HL-60/S4 treated with phorbol 12-myristate 13-acetate at 8.2 ng/mL for 4 days and 3 days (cell line): ENCODE data around the gene RETREG2.
"Not testable (repeated sequence)": the region's sequence is repeated elsewhere in the genome, so short reads cannot be mapped to it uniquely, and the experiment has no call there.

Experiments
- in situ Hi-C: fragments of 300-500 bp; cut with MboI; formaldehyde crosslinking; loops from 2 replicates; pipeline ENCODE4 v1.15.0; 2022; ENCODE audit warnings: low sequenced_read_pairs

RETREG2 gene

GRCh38 chr2:219184121-219184520 is 6.0 kb downstream of the RETREG2 start:
- in situ Hi-C loops = no loop called here

DNA sequence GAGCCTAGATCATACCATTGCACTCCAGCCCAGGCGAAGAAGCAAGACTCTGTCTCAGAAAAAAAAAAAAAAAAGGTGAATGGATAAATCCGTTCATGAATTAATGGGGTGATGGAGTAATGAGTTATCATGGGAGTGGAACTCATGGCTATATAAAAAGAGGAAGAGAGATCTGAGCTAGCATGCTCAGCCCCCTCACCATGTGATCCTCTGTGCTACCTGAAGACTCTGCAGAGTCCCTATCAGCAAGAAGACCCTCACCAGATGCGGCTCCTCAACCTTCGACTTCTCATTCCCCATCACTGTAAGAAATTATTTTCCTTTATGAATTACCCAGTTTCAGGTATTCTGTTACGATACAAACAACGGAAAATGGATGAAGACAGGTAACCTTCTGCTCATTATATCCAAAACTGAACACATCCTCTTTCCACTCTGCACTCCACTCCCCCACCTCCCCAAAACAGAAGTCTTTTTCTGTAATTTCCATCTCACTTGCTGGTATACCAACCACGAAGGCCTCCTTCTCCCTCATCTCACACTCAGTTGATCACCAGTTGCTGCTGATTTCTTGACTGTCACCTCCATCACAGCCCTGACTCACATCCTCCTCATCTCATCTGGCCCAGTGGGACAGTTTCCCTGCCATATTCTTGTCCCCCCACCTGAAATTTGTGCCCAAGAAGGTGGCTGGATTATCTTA is 8.8 kb downstream of the RETREG2 start:
- in situ Hi-C loops = no loop called here

GRCh38 chr2:219197388-219197787 is 19.3 kb downstream of the RETREG2 start:
- in situ Hi-C loops = no loop called here

DNA sequence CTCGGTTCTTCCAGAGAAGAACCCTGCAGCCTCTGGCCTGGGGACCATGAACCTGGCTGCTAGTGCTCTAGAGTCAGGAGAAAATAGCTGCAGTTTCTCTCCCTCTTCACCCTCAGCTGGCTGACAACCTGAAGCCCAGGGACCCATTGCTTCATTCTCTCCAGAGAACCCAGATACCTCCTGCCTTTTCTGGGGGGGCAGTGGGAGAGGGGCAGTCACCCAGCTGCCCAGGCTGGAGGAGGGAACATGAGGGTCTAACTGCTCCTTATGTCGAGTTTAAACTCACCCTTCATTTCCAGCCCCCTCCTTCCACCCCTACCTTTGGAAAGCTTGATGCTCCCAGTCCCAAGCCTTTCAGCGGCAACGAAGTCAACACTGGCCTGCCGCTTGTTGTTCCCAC is 20.9 kb downstream of the RETREG2 start:
- in situ Hi-C loops = no loop called here

DNA sequence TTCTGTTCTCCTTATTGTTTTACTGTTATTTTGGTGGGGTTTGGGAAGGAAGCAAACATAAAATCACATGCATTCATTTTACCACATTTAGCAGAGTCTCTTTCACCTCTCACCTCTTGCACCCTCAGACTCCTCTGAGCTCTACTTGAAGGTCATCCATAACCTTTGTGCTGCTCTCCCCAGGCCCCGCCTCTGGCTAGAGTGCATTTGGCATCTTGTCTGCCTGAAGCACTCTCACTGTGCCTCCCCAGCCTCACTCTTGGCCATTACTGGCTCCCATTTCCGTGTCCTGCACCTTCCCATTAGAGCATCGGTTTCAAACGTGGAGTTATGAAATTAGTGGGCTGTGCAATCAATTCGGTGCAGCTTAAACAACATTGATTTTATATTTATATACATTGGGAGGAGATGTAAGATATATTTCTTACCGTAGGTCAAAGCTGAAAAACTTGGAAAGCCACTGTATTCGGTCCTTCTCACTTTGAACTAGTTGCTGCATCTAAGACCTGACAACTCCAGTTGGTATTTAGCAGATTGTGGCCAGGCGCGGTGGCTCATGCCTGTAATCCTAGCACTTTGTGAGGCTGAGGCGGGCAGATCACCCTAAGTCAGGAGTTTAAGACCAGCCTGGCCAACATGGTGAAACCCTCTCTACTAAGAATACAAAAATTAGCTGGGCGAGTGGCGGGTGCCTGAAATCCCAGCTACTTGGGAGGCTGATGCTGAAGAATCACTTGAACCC is 21.6 kb downstream of the RETREG2 start:
- in situ Hi-C loops = no loop called here

DNA sequence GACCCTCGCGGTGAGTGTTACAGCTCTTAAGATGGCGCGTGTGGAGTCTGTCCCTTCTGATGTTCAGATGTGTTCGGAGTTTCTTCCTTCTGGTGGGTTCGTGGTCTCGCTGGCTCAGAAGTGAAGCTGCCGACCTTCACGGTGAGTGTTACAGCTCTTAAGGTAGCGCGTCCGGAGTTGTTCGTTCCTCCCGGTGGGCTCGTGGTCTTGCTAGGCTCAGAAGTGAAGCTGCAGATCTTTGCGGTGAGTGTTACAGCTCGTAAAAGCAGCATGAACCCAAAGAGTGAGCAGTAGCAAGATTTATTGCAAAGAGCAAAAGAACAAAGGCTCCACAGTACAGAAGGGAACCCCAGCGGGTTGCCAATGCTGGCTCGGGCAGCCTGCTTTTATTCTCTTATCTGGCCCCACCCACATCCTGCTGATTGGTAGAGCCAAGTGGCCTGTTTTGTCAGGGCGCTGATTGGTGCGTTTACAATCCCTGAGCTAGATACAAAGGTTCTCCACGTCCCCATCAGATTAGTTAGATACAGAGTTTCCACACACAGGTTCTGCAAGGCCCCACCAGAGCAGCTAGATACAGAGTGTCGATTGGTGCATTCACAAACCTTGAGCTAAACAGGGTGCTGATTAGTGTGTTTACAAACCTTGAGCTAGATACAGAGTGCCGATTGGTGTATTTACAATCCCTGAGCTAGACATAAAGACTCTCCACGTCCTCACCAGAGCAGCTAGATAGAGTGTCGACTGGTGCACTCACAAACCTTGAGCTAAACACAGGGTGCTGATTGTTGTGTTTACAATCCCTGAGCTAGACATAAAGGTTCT is 22.6 kb downstream of the RETREG2 start:
- in situ Hi-C loops = not testable (repeated sequence)

GRCh38 chr2:219201331-219201730 is 23.3 kb downstream of the RETREG2 start:
- in situ Hi-C loops = not testable (repeated sequence)

DNA sequence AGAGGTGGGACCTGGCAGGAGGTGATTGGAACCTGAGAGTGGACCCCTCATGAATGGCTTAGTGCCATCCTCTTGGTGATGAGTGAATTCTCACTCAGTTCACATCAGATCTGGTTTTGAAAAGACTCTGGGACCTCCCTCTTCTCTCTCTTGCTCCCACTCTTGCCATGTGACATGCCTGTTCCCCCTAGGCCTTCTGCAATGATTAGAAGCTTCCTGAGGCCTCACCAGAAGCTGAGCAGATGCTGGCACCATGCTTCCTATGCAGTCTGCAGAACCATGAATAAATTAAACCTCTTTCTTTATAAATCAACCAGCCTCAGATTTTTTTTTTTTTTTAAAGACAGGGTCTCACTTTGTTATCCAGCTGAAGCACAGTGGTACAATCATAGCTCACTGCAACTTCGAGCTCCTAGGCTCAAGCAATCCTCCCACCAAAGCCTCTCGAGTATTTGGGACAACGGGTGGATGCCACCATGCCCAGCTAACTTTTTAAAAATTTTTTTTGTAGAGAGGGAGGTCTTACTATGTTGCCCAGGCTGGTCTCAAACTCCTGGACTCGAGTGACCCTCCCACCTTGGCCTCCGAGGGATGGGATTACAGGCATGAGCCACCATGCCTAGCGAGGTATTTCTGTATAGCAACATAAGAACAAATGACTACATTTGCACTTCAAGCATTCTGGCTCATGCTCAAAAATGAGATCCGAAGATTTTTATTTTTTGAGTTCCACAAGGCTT is 26.5 kb downstream of the RETREG2 start:
- in situ Hi-C loops = no loop called here

GRCh38 chr2:219205165-219205538 is 27.1 kb downstream of the RETREG2 start:
- in situ Hi-C loops = no loop called here

DNA sequence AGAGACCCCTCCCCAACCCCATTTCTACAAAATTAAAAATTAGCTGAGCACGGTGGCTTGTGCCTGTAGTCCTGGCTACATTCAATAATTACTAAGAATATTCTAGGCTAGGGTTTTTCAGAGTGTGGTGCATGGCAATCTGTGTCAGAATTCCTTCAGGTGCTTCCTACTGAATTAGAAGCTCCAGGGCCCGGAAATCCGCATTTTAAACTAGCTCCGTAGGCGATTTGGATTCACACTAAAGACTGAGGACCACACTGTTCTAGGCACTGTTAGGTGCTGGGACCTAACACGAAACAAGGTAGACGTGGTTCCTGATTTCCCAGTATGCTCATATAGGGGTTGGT is 27.9 kb downstream of the RETREG2 start:
- in situ Hi-C loops = no loop called here

DNA sequence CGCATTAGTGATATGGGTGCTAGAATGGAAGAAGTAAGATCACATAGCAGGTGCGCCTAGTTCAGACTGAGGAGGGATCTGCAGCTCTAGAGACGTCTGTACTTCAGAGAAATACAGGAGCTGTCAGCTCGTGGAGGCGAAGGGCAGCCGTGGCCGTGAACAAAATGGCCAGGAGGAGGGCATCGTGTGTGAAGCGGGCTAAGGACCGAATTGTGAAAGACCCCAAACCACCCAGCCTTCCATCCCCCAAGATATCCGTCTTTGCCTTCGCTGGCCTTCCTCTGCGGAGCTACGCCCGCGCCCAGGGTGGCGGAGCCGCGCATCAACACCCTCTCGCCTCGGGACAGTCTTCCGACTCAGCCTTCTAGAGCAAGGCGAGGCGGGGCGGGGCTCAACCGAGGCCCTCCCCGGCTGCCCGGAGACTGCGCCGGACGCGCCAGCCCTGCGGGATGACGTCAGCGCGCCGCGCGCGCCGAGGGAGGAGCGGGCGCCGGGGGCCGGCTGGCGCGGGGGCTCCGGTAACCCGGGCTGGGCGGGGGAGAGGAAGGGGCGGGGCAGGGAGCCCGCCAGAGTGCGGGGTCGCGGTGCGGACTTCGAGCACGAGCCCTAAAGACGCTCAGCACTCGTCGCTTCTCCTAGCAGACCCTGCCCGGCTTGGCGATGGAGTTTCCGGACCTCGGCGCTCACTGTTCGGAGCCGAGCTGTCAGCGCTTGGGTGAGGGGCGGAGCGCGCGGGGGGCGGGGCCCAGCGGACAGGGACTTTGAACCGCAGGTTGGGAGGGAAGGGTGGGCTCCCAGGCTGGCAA is 28.5 kb downstream of the RETREG2 start, which contains the start of gene ZFAND2B:
ZFAND2B (plus strand) TSS at position 455 of the 806 bp plus-strand sequence; CDS start at position 661, 206 bp downstream.
- in situ Hi-C loops = no loop called here

DNA sequence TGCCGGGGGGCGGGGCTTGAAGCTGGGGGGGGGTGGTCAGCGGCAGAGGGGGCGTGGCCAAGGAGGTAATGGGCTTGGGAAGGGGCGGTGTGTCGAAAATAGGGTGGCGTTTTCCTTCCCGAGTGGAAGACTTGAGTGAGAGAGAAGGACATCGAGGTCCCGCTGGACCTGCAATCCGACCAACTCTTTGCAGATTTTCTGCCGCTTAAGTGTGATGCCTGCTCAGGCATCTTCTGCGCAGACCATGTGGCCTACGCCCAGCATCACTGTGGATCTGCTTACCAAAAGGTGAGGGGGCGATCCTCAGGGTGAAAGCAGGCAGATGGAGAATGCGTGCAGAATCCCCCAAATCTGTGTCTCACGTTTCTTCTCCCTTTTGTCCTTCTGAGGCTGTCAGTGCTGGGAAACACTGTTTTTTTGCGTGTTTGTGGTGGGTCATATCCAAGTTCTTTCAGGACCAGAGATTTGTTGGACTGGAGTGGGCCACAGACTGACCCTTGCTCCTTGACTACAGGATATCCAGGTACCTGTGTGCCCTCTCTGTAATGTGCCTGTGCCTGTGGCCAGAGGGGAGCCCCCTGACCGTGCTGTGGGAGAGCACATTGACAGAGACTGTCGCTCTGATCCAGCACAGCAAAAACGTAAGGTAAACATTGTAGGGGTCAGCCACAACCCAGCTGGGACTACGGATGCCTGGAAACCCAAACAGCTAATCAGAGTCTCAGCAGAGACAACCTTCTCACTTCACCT is 29.2 kb downstream of the RETREG2 start:
- in situ Hi-C loops = no loop called here

- in situ Hi-C loops = no loop called here
These were observed 30.0 kb downstream of the RETREG2 start for GRCh38 chr2:219207884-219208740.

- in situ Hi-C loops = no loop called here
These were observed 31.4 kb downstream of the RETREG2 start for GRCh38 chr2:219209236-219210195.

DNA sequence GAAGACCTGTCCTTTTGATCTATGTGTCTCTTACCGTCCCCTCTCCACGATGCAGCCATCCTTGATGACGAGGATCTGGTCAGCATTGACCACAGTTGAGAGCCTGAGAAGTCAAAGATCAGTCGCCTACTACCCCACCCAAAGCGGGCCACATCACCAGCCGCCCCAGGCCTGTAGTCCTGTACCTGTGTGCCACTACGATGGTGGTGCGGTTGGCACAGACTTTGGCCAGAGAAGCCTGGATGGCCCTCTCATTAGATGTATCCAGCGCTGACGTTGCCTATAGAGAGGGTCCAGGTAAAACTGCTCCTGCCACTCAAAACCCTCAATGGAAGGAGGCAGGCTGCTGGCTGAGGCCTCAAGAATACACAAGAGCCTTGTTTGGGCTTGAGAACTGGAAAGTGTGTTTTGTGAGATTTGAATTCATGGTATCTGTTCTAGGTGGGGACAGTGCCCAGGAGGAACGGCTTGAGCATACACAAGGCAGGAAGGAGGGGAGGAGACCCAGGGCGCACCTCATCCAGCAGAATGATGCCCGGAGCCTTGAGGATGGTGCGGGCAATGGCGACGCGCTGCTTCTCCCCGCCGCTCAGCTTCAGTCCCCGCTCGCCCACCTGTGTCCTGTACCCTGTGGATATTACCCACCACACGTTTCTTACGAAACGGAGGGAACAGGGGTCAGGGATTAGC is 32.3 kb downstream of the RETREG2 start:
- in situ Hi-C loops = no loop called here

DNA sequence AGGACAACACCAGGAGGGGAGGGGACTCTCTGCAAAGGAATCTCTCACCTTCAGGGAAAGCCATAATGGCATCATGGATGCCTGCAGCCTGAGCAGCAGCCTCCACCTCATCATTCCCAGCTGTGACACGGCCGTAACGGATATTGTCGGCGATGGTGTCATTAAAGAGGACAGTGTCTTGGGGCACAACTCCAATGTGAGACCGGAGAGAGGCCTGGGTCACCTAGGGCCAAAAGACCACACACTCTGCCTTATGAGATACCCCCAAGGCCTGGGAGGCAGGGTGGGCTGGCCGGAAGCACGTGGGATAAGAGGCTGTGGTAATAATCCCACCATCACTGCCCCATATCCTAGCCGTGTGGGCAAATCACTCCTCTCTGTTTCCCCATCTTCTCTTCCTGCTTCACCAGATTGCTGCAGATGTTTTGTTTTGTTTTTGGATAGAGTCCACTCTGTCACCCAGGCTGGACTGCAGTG is 32.8 kb downstream of the RETREG2 start:
- in situ Hi-C loops = no loop called here

GRCh38 chr2:219213026-219213415 is 34.9 kb downstream of the RETREG2 start:
- in situ Hi-C loops = no loop called here
